HEK293 (cell line): ENCODE measurements around the gene KLC4.
A peak's percentile ranks its signal among the peaks of the same experiment; 100 is the strongest.

Source experiments
- BCL11B ChIP-seq: fragments of 450-650 bp; formaldehyde crosslinking; IDR thresholded peaks from 2 replicates; pipeline ENCODE4 v1.5.1; 2016; ENCODE audit warnings: low read depth, missing biosample characterization, missing genetic modification characterization
- OVOL3 ChIP-seq: fragments of 450-650 bp; formaldehyde crosslinking; IDR thresholded peaks from 2 replicates; pipeline ENCODE4 v1.5.1; 2016; ENCODE audit warnings: missing biosample characterization, missing genetic modification characterization
- PRDM1 ChIP-seq: fragments of 450-650 bp; formaldehyde crosslinking; IDR thresholded peaks from 2 replicates; pipeline ENCODE4; 2016; ENCODE audit warnings: missing biosample characterization, missing genetic modification characterization
- SETDB1 ChIP-seq: IDR thresholded peaks from one replicate; pipeline ENCODE4 v1.6.1; 2017; ENCODE audit warnings: mild to moderate bottlenecking, low read length, moderate library complexity, mixed read lengths; ENCODE audit not compliant: insufficient read length
- ZBTB8A ChIP-seq: fragments of 450-650 bp; formaldehyde crosslinking; IDR thresholded peaks from 2 replicates; pipeline ENCODE4 v1.5.1; 2016; ENCODE audit warnings: missing biosample characterization, missing genetic modification characterization
- ZFHX2 ChIP-seq: fragments of 450-650 bp; formaldehyde crosslinking; conservative IDR thresholded peaks from 2 replicates; pipeline ENCODE4 v1.5.1; 2016; ENCODE audit warnings: missing biosample characterization, missing genetic modification characterization
- ZNF10 ChIP-seq: fragments of 450-650 bp; formaldehyde crosslinking; IDR thresholded peaks from 2 replicates; pipeline ENCODE4 v1.5.1; 2017; ENCODE audit warnings: missing biosample characterization, missing genetic modification characterization
- ZNF138 ChIP-seq: fragments of 450-650 bp; formaldehyde crosslinking; IDR thresholded peaks from 2 replicates; pipeline ENCODE4 v1.5.1; 2016; ENCODE audit warnings: missing biosample characterization, missing genetic modification characterization, borderline replicate concordance
- ZNF202 ChIP-seq: fragments of 450-650 bp; formaldehyde crosslinking; IDR thresholded peaks from 2 replicates; pipeline ENCODE4 v1.5.1; 2016; ENCODE audit warnings: missing biosample characterization, missing genetic modification characterization, borderline replicate concordance
- ZNF211 ChIP-seq: fragments of 450-650 bp; formaldehyde crosslinking; IDR thresholded peaks from 2 replicates; pipeline ENCODE4 v1.5.1; 2016; ENCODE audit warnings: low read depth, missing biosample characterization, missing genetic modification characterization
- ZNF214 ChIP-seq: fragments of 450-650 bp; formaldehyde crosslinking; IDR thresholded peaks from 2 replicates; pipeline ENCODE4 v1.5.1; 2017; ENCODE audit warnings: missing biosample characterization, mild to moderate bottlenecking, missing genetic modification characterization, borderline replicate concordance
- ZNF221 ChIP-seq: fragments of 450-650 bp; formaldehyde crosslinking; IDR thresholded peaks from 2 replicates; pipeline ENCODE4 v1.5.1; 2017; ENCODE audit warnings: missing biosample characterization, missing genetic modification characterization, borderline replicate concordance
- ZNF266 ChIP-seq: fragments of 450-650 bp; formaldehyde crosslinking; IDR thresholded peaks from 2 replicates; pipeline ENCODE4 v1.5.1; 2016; ENCODE audit warnings: missing biosample characterization, missing genetic modification characterization, low read depth
- ZNF311 ChIP-seq: fragments of 450-650 bp; formaldehyde crosslinking; IDR thresholded peaks from 2 replicates; pipeline ENCODE4 v1.5.1; 2017; ENCODE audit warnings: missing biosample characterization, missing genetic modification characterization, borderline replicate concordance
- ZNF366 ChIP-seq: fragments of 450-650 bp; formaldehyde crosslinking; conservative IDR thresholded peaks from 2 replicates; pipeline ENCODE4 v1.5.1; 2016; ENCODE audit warnings: missing biosample characterization, missing genetic modification characterization
- ZNF610 ChIP-seq: fragments of 450-650 bp; formaldehyde crosslinking; IDR thresholded peaks from 2 replicates; pipeline ENCODE4 v1.5.1; 2016; ENCODE audit warnings: missing biosample characterization, missing genetic modification characterization, borderline replicate concordance
- ZNF658 ChIP-seq: fragments of 450-650 bp; formaldehyde crosslinking; IDR thresholded peaks from 2 replicates; pipeline ENCODE4; 2016; ENCODE audit warnings: missing biosample characterization, missing genetic modification characterization
- ZNF707 ChIP-seq: fragments of 450-650 bp; formaldehyde crosslinking; IDR thresholded peaks from 2 replicates; pipeline ENCODE4 v1.5.1; 2016; ENCODE audit warnings: missing biosample characterization, missing genetic modification characterization
- ZNF777 ChIP-seq: fragments of 450-650 bp; formaldehyde crosslinking; IDR thresholded peaks from 2 replicates; pipeline ENCODE4 v1.5.1; 2017; ENCODE audit warnings: missing biosample characterization, missing genetic modification characterization, borderline replicate concordance
- ZNF791 ChIP-seq: fragments of 450-650 bp; formaldehyde crosslinking; IDR thresholded peaks from 2 replicates; pipeline ENCODE4 v1.5.1; 2016; ENCODE audit warnings: missing biosample characterization, missing genetic modification characterization
- ZNF792 ChIP-seq: fragments of 450-650 bp; formaldehyde crosslinking; IDR thresholded peaks from 2 replicates; pipeline ENCODE4 v1.5.1; 2016; ENCODE audit warnings: missing biosample characterization, missing genetic modification characterization
- ZXDB ChIP-seq: fragments of 450-650 bp; formaldehyde crosslinking; IDR thresholded peaks from 2 replicates; pipeline ENCODE4 v1.5.1; 2016; ENCODE audit warnings: missing biosample characterization, missing genetic modification characterization
- TF ChIP-seq, protein P1 (sequence below): fragments of 450-650 bp; formaldehyde crosslinking; IDR thresholded peaks from 2 replicates; pipeline ENCODE4 v1.5.1; 2016; ENCODE audit warnings: missing biosample characterization, missing genetic modification characterization, borderline replicate concordance
- TF ChIP-seq, protein P2 (sequence below): fragments of 450-650 bp; formaldehyde crosslinking; IDR thresholded peaks from 2 replicates; pipeline ENCODE4 v1.5.1; 2016; ENCODE audit warnings: missing biosample characterization, missing genetic modification characterization
- TF ChIP-seq, protein P3 (sequence below): fragments of 450-650 bp; formaldehyde crosslinking; IDR thresholded peaks from 2 replicates; pipeline ENCODE4 v1.5.1; 2016; ENCODE audit warnings: missing biosample characterization, missing genetic modification characterization
- TF ChIP-seq, protein P4 (sequence below): fragments of 450-650 bp; formaldehyde crosslinking; IDR thresholded peaks from 2 replicates; pipeline ENCODE4 v1.5.1; 2017; ENCODE audit warnings: missing biosample characterization, missing genetic modification characterization
- TF ChIP-seq, protein P5 (sequence below): fragments of 450-650 bp; formaldehyde crosslinking; IDR thresholded peaks from 2 replicates; pipeline ENCODE4 v1.5.1; 2016; ENCODE audit warnings: missing biosample characterization, missing genetic modification characterization
- TF ChIP-seq, protein P6 (sequence below): fragments of 450-650 bp; formaldehyde crosslinking; IDR thresholded peaks from 2 replicates; pipeline ENCODE4 v1.5.1; 2016; ENCODE audit warnings: missing biosample characterization, missing genetic modification characterization, borderline replicate concordance
- TF ChIP-seq, protein P7 (sequence below): fragments of 450-650 bp; formaldehyde crosslinking; IDR thresholded peaks from 2 replicates; pipeline ENCODE4 v1.5.1; 2016; ENCODE audit warnings: missing biosample characterization, missing genetic modification characterization

Gene KLC4

DNA sequence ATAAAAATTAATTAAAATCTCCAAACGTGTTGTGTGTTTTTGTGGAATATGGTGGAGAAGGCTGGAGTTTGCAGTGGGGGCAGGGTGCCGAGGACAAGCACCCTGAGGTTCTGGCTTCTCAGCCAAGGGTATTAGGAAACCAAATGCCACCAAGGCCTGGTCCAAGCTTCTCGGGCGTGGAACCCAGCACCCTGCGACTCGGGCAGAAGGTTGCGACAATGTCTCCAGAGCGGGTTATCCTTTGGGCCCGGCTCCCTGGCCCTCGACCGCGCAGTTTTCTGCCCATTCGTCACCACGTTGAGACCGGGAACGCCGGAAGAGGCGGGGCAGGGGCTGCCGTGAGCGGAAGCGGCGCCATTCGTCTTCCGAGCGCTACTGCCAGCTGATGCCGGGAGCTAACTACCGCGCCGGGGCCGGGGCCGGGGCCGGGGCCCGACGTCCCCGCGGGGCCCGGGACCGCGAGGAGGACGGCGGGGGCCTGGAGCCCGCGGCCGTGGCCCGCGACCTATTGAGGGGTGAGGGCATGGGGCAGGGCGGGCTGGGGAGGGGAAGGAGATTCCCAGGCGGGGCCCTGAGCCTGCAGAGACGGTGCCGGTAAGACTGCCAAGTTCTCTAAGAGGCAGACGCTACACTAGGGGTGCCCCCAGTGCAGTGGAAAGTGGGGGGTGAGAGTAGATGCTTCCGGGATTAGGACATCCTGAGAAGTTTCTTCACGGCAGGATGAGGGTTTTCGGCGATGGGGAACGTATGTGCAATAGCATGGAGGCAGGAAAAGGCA lies 38.0 kb upstream of the KLC4 start, which contains the start of gene RRP36 (continued):
- no peak for TF ChIP-seq ZNF791 (tag by site-specific recombination)
- TF ChIP-seq, protein P1, sequence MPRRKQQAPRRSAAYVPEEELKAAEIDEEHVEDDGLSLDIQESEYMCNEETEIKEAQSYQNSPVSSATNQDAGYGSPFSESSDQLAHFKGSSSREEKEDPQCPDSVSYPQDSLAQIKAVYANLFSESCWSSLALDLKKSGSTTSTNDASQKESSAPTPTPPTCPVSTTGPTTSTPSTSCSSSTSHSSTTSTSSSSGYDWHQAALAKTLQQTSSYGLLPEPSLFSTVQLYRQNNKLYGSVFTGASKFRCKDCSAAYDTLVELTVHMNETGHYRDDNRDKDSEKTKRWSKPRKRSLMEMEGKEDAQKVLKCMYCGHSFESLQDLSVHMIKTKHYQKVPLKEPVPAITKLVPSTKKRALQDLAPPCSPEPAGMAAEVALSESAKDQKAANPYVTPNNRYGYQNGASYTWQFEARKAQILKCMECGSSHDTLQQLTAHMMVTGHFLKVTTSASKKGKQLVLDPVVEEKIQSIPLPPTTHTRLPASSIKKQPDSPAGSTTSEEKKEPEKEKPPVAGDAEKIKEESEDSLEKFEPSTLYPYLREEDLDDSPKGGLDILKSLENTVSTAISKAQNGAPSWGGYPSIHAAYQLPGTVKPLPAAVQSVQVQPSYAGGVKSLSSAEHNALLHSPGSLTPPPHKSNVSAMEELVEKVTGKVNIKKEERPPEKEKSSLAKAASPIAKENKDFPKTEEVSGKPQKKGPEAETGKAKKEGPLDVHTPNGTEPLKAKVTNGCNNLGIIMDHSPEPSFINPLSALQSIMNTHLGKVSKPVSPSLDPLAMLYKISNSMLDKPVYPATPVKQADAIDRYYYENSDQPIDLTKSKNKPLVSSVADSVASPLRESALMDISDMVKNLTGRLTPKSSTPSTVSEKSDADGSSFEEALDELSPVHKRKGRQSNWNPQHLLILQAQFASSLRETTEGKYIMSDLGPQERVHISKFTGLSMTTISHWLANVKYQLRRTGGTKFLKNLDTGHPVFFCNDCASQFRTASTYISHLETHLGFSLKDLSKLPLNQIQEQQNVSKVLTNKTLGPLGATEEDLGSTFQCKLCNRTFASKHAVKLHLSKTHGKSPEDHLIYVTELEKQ (tag by site-specific recombination) = no peak
- TF ChIP-seq, protein P2, sequence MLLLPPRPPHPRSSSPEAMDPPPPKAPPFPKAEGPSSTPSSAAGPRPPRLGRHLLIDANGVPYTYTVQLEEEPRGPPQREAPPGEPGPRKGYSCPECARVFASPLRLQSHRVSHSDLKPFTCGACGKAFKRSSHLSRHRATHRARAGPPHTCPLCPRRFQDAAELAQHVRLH (tag by site-specific recombination) = no peak
- TF ChIP-seq OVOL3 (tag by site-specific recombination) = no peak
- peak; percentile 64 for TF ChIP-seq PRDM1 (tag by site-specific recombination)
- TF ChIP-seq ZNF211 (tag by site-specific recombination) = no peak
- no peak for TF ChIP-seq ZNF202 (tag by site-specific recombination)
- no peak for TF ChIP-seq SETDB1
- TF ChIP-seq ZNF138 = no peak
- TF ChIP-seq ZNF610 (tag by site-specific recombination) = no peak
- TF ChIP-seq ZNF658 (tag by site-specific recombination) = no peak
- no peak for TF ChIP-seq ZNF221 (tag by site-specific recombination)
- TF ChIP-seq ZFHX2 (tag by site-specific recombination) = no peak
- no peak for TF ChIP-seq ZNF707 (tag by site-specific recombination)
- TF ChIP-seq ZNF10 (tag by site-specific recombination) = no peak
- TF ChIP-seq ZNF266 (tag by site-specific recombination) = no peak
- TF ChIP-seq ZXDB (tag by site-specific recombination) = peak; percentile 76
- TF ChIP-seq, protein P3, sequence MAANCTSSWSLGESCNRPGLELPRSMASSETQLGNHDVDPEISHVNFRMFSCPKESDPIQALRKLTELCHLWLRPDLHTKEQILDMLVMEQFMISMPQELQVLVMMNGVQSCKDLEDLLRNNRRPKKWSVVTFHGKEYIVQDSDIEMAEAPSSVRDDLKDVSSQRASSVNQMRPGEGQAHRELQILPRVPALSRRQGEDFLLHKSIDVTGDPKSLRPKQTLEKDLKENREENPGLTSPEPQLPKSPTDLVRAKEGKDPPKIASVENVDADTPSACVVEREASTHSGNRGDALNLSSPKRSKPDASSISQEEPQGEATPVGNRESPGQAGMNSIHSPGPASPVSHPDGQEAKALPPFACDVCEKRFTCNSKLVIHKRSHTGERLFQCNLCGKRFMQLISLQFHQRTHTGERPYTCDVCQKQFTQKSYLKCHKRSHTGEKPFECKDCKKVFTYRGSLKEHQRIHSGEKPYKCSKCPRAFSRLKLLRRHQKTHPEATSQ (tag by site-specific recombination) = no peak
- TF ChIP-seq ZNF792 (tag by site-specific recombination) = no peak
- no peak for TF ChIP-seq ZNF366 (tag by site-specific recombination)
- no peak for TF ChIP-seq ZNF311 (tag by site-specific recombination)
- no peak for TF ChIP-seq ZNF777 (tag by site-specific recombination)
- TF ChIP-seq, protein P4, sequence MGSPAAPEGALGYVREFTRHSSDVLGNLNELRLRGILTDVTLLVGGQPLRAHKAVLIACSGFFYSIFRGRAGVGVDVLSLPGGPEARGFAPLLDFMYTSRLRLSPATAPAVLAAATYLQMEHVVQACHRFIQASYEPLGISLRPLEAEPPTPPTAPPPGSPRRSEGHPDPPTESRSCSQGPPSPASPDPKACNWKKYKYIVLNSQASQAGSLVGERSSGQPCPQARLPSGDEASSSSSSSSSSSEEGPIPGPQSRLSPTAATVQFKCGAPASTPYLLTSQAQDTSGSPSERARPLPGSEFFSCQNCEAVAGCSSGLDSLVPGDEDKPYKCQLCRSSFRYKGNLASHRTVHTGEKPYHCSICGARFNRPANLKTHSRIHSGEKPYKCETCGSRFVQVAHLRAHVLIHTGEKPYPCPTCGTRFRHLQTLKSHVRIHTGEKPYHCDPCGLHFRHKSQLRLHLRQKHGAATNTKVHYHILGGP = no peak
- TF ChIP-seq BCL11B (tag by site-specific recombination) = no peak
- TF ChIP-seq, protein P5, sequence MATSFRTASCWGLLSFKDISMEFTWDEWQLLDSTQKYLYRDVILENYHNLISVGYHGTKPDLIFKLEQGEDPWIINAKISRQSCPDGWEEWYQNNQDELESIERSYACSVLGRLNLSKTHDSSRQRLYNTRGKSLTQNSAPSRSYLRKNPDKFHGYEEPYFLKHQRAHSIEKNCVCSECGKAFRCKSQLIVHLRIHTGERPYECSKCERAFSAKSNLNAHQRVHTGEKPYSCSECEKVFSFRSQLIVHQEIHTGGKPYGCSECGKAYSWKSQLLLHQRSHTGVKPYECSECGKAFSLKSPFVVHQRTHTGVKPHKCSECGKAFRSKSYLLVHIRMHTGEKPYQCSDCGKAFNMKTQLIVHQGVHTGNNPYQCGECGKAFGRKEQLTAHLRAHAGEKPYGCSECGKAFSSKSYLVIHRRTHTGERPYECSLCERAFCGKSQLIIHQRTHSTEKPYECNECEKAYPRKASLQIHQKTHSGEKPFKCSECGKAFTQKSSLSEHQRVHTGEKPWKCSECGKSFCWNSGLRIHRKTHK = no peak
- no peak for TF ChIP-seq ZBTB8A (tag by site-specific recombination)
- TF ChIP-seq, protein P6, sequence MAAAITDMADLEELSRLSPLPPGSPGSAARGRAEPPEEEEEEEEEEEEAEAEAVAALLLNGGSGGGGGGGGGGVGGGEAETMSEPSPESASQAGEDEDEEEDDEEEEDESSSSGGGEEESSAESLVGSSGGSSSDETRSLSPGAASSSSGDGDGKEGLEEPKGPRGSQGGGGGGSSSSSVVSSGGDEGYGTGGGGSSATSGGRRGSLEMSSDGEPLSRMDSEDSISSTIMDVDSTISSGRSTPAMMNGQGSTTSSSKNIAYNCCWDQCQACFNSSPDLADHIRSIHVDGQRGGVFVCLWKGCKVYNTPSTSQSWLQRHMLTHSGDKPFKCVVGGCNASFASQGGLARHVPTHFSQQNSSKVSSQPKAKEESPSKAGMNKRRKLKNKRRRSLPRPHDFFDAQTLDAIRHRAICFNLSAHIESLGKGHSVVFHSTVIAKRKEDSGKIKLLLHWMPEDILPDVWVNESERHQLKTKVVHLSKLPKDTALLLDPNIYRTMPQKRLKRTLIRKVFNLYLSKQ (tag by site-specific recombination) = no peak
- TF ChIP-seq, protein P7, sequence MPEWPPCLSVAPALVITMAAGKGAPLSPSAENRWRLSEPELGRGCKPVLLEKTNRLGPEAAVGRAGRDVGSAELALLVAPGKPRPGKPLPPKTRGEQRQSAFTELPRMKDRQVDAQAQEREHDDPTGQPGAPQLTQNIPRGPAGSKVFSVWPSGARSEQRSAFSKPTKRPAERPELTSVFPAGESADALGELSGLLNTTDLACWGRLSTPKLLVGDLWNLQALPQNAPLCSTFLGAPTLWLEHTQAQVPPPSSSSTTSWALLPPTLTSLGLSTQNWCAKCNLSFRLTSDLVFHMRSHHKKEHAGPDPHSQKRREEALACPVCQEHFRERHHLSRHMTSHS = no peak
- no peak for TF ChIP-seq ZNF214
